ENCODE results near the gene SERPING1. TPM values are rescaled to one million over a fixed set of nuclear protein-coding genes. Genes with fewer than 3 reads are reported as not detected.

Gene SERPING1
- total RNA-seq, 3 donors from 2014 or later: 421 to 823 (median 479) TPM

GRCh38 chr11:57644748-57645688 is 47.5 kb downstream of the SERPING1 start:
- Histone ChIP-seq H3K36me3 (no peaks in the 10 kb centered on the region), H3K4me3 (peak overlapping the region in 1 of 3 donors; percentile 17), H3K9me3 (no peaks in the 10 kb centered on the region), H3K27me3 (peaks cover 0 to 17% of the 10 kb centered on the region in 2 donors), H3K27ac (peak overlapping the region; percentile 30 to 80), H3K4me1 (peaks cover 14 to 20% of the 10 kb centered on the region in 2 donors)
- TF ChIP-seq CTCF (IDR thresholded peaks at IDR 0.05): peak; percentile 64 to 80 (median 69)
- TF ChIP-seq POLR2AphosphoS5 (IDR thresholded peaks at IDR 0.05): no peak
- TF ChIP-seq POLR2A (IDR thresholded peaks at IDR 0.05): no peak
- peak; percentile 85 for DNase-seq (ENCODE audit: low spot score in 2 of 2)
- intact Hi-C loops (cut with DNase I; ENCODE audit: low total_unique reads): no loop called here

GRCh38 chr11:57645689-57646085 is 48.2 kb downstream of the SERPING1 start:
- no peaks in the 10 kb centered on the region for H3K36me3 ChIP-seq
- H3K27ac ChIP-seq: peak overlapping the region; percentile 50 to 80
- intact Hi-C loops (cut with DNase I; ENCODE audit: low total_unique reads): no loop called here
- no peak for DNase-seq (ENCODE audit: low spot score in 2 of 2)
- no peaks in the 10 kb centered on the region for H3K9me3 ChIP-seq
- peaks cover 0 to 20% of the 10 kb centered on the region in 2 donors for H3K27me3 ChIP-seq
- peaks cover 14 to 15% of the 10 kb centered on the region in 2 donors for H3K4me1 ChIP-seq
- TF ChIP-seq POLR2A (IDR thresholded peaks at IDR 0.05) (no peak), POLR2AphosphoS5 (IDR thresholded peaks at IDR 0.05) (no peak), CTCF (IDR thresholded peaks at IDR 0.05) (no peak)
- H3K4me3 ChIP-seq: no peak overlapping the region

GRCh38 chr11:57646194-57646798 is 48.8 kb downstream of the SERPING1 start:
- Histone ChIP-seq H3K36me3 (no peaks in the 10 kb centered on the region), H3K4me3 (peak overlapping the region in 1 of 3 donors; percentile 45), H3K4me1 (peaks cover 14 to 15% of the 10 kb centered on the region in 2 donors), H3K27ac (peak overlapping the region; percentile 50 to 80), H3K9me3 (no peaks in the 10 kb centered on the region), H3K27me3 (peaks cover 0 to 20% of the 10 kb centered on the region in 2 donors)
- intact Hi-C loops (cut with DNase I; ENCODE audit: low total_unique reads): no loop called here
- TF ChIP-seq CTCF (IDR thresholded peaks at IDR 0.05) (no peak), POLR2AphosphoS5 (IDR thresholded peaks at IDR 0.05) (no peak), POLR2A (IDR thresholded peaks at IDR 0.05) (no peak)
- no peak for DNase-seq (ENCODE audit: low spot score in 2 of 2)

GRCh38 chr11:57646799-57647303 is 49.4 kb downstream of the SERPING1 start:
- no peak for DNase-seq (ENCODE audit: low spot score in 2 of 2)
- Histone ChIP-seq H3K9me3 (no peaks in the 10 kb centered on the region), H3K36me3 (no peaks in the 10 kb centered on the region), H3K27ac (peak overlapping the region; percentile 50 to 80), H3K4me3 (peak overlapping the region in 2 of 3 donors; percentile 45 to 55), H3K4me1 (peaks cover 14 to 15% of the 10 kb centered on the region in 2 donors), H3K27me3 (peaks cover 0 to 20% of the 10 kb centered on the region in 2 donors)
- TF ChIP-seq CTCF (IDR thresholded peaks at IDR 0.05): no peak
- TF ChIP-seq POLR2A (IDR thresholded peaks at IDR 0.05): no peak
- TF ChIP-seq POLR2AphosphoS5 (IDR thresholded peaks at IDR 0.05): no peak
- intact Hi-C loops (cut with DNase I; ENCODE audit: low total_unique reads): no loop called here

All from breast epithelium (tissue), 4 donors.